Measurements from ENCODE around the gene TNFRSF19.

Gene TNFRSF19

DNA sequence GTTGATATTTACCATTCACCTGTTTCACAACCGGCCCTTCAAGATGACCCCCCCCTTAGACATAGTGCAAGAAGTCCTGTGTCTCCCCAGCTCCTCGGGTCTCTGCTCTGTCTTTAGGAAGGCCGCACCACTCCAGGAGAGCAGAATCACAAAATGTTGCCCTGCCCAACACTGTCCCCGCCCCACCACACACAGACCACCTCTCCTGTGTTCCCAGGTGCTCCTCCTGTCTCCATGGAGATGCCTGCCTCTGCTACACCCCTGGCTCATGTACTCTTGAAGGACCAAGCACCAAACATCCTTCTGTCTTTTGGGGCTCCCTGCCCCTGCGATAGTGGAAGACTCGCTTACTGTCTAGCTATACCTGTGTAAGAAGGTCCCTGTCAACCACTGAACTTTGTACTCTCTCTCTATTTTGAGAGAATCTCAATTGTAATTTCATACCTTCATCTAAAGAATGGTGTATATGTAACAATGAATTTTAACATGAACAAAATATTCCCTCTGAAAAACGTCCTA is 9.6 kb upstream of the TNFRSF19 start:
- Histone ChIP-seq H3K14ac (ENCODE audit: low read length) (no peak overlapping the region), H3K27me3 (ENCODE audit: insufficient read depth, low read length) (no peaks in the 10 kb centered on the region), H2BK12ac (ENCODE audit: low read length) (peak overlapping the region; percentile 63), H2BK5ac (ENCODE audit: low read depth, low read length, poor library complexity) (no peak overlapping the region), H3K4me3 (ENCODE audit: low read depth, low read length) (no peak overlapping the region), H4K8ac (ENCODE audit: low read depth, low read length) (no peak overlapping the region), H3K18ac (ENCODE audit: low read length) (no peak overlapping the region), H4K12ac (ENCODE audit: low read depth, low read length) (no peak overlapping the region), H3K23ac (ENCODE audit: low read length) (no peak overlapping the region), H4K91ac (ENCODE audit: low read depth, low read length) (peak overlapping the region; percentile 1), H3K4me1 (ENCODE audit: control insufficient read depth in 1 of 2, insufficient read depth in 2 of 2, low read length in 2 of 2) (peaks cover 4 to 6% of the 10 kb centered on the region in 2 experiments), H2BK120ac (ENCODE audit: insufficient read depth, low read length, poor library complexity) (no peak overlapping the region), H3K36me3 (ENCODE audit: control insufficient read depth in 1 of 2, insufficient read depth in 2 of 2, low read length in 2 of 2) (no peaks in the 10 kb centered on the region), H3K79me2 (ENCODE audit: control insufficient read depth, insufficient read depth, low read length, poor library complexity) (no peaks in the 10 kb centered on the region), H2AK5ac (ENCODE audit: low read length) (peak overlapping the region; percentile 49), H3K27ac (ENCODE audit: low read depth, low read length) (no peak overlapping the region), H3K4me2 (ENCODE audit: low read length) (no peak overlapping the region), H3K4ac (ENCODE audit: low read depth, low read length) (no peak overlapping the region), H3K9me3 (ENCODE audit: insufficient read depth, low read depth, low read length) (peaks cover 7% of the 10 kb centered on the region), H3K9ac (ENCODE audit: low read length) (no peak overlapping the region), H2AFZ (ENCODE audit: insufficient read depth, low read length, poor library complexity) (no peak overlapping the region), H3K79me1 (ENCODE audit: low read length) (peaks cover 5% of the 10 kb centered on the region)
- DNase-seq: no peak
- WGBS (ENCODE audit: extremely low coverage, insufficient coverage, insufficient read length): no CpG with 5 or more reads among the region's 7 CpGs

DNA sequence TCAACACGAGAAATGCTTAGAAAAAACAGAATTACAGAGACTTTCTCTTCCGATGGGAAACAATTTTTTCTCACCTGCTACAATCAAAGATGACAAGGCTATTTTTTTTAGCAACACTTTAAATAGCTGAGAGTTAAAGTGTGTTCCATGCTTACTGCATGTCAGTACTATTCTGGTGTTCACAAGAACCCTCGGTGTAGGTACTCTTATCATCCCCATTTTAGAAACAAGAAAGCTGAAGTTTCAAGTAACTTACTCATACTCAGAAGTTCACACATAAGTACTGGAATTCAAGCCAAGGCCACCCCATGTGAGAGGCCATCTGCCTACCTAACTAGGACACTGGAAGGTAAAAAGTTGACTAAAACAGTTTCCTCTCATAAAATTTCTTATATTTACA is 9.0 kb upstream of the TNFRSF19 start:
- Histone ChIP-seq H4K91ac (ENCODE audit: low read depth, low read length) (no peak overlapping the region), H3K4me1 (ENCODE audit: control insufficient read depth in 1 of 2, insufficient read depth in 2 of 2, low read length in 2 of 2) (peaks cover 4 to 6% of the 10 kb centered on the region in 2 experiments), H2AK5ac (ENCODE audit: low read length) (no peak overlapping the region), H4K12ac (ENCODE audit: low read depth, low read length) (no peak overlapping the region), H2BK12ac (ENCODE audit: low read length) (no peak overlapping the region), H3K79me1 (ENCODE audit: low read length) (peaks cover 5% of the 10 kb centered on the region), H2BK5ac (ENCODE audit: low read depth, low read length, poor library complexity) (no peak overlapping the region), H3K79me2 (ENCODE audit: control insufficient read depth, insufficient read depth, low read length, poor library complexity) (no peaks in the 10 kb centered on the region), H3K23ac (ENCODE audit: low read length) (no peak overlapping the region), H3K36me3 (ENCODE audit: control insufficient read depth in 1 of 2, insufficient read depth in 2 of 2, low read length in 2 of 2) (no peaks in the 10 kb centered on the region), H3K18ac (ENCODE audit: low read length) (no peak overlapping the region), H3K9me3 (ENCODE audit: insufficient read depth, low read depth, low read length) (peaks cover 7% of the 10 kb centered on the region), H3K4me2 (ENCODE audit: low read length) (no peak overlapping the region), H3K4ac (ENCODE audit: low read depth, low read length) (no peak overlapping the region), H3K4me3 (ENCODE audit: low read depth, low read length) (no peak overlapping the region), H2AFZ (ENCODE audit: insufficient read depth, low read length, poor library complexity) (no peak overlapping the region), H2BK120ac (ENCODE audit: insufficient read depth, low read length, poor library complexity) (no peak overlapping the region), H3K9ac (ENCODE audit: low read length) (no peak overlapping the region), H3K14ac (ENCODE audit: low read length) (no peak overlapping the region), H4K8ac (ENCODE audit: low read depth, low read length) (no peak overlapping the region), H3K27me3 (ENCODE audit: insufficient read depth, low read length) (no peaks in the 10 kb centered on the region), H3K27ac (ENCODE audit: low read depth, low read length) (no peak overlapping the region)
- no CpG with 5 or more reads among the region's 3 CpGs for WGBS (ENCODE audit: extremely low coverage, insufficient coverage, insufficient read length)
- no peak for DNase-seq

DNA sequence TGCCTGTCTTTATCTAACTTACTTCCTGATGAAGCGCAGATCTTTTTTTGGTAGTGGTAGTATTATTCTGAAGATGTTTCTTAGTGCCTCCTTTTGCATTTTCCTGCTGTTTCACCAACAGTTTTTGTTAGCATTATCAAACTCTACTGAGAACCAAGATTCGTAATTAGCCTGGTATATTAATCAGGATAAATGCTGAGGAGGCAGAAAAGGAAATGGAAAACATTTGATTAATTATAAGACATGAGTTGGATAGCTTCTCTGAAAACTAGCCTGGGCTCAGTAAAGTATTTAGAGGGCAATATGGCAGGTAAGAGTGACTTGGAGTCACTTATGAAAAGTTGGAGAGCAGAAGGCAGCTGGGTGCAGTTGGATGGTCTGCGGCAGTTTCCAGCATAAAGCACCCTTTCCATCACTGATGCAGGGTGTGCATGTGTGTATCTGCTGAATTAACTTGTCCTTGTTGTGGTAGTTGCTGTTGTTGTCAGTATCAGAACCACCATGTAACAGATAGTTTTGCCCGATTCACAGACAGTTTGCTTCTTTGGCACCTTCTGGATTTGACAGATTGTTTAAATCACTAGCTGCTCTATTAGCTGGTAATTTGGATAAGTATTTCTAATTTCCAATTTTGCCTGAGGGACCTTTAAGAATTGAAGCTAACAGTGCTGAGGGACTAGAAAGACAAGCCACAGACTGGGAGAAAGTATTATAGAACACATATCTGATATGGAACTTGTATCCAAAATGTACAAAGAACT is 6.9 kb upstream of the TNFRSF19 start:
- Histone ChIP-seq H3K14ac (ENCODE audit: low read length) (no peak overlapping the region), H3K4me2 (ENCODE audit: low read length) (no peak overlapping the region), H2AFZ (ENCODE audit: insufficient read depth, low read length, poor library complexity) (no peak overlapping the region), H3K18ac (ENCODE audit: low read length) (no peak overlapping the region), H3K27me3 (ENCODE audit: insufficient read depth, low read length) (no peaks in the 10 kb centered on the region), H3K9ac (ENCODE audit: low read length) (no peak overlapping the region), H3K4ac (ENCODE audit: low read depth, low read length) (no peak overlapping the region), H3K9me3 (ENCODE audit: insufficient read depth, low read depth, low read length) (peaks cover 3% of the 10 kb centered on the region), H3K36me3 (ENCODE audit: control insufficient read depth in 1 of 2, insufficient read depth in 2 of 2, low read length in 2 of 2) (no peaks in the 10 kb centered on the region), H4K8ac (ENCODE audit: low read depth, low read length) (no peak overlapping the region), H3K27ac (ENCODE audit: low read depth, low read length) (no peak overlapping the region), H3K4me3 (ENCODE audit: low read depth, low read length) (no peak overlapping the region), H2BK5ac (ENCODE audit: low read depth, low read length, poor library complexity) (no peak overlapping the region), H2AK5ac (ENCODE audit: low read length) (no peak overlapping the region), H3K4me1 (ENCODE audit: control insufficient read depth in 1 of 2, insufficient read depth in 2 of 2, low read length in 2 of 2) (peaks cover 6 to 11% of the 10 kb centered on the region in 2 experiments), H3K79me2 (ENCODE audit: control insufficient read depth, insufficient read depth, low read length, poor library complexity) (no peaks in the 10 kb centered on the region), H3K23ac (ENCODE audit: low read length) (no peak overlapping the region), H4K12ac (ENCODE audit: low read depth, low read length) (no peak overlapping the region), H2BK120ac (ENCODE audit: insufficient read depth, low read length, poor library complexity) (no peak overlapping the region), H2BK12ac (ENCODE audit: low read length) (no peak overlapping the region), H3K79me1 (ENCODE audit: low read length) (peaks cover 10% of the 10 kb centered on the region), H4K91ac (ENCODE audit: low read depth, low read length) (no peak overlapping the region)
- DNase-seq: no peak
- no CpG with 5 or more reads among the region's 4 CpGs for WGBS (ENCODE audit: extremely low coverage, insufficient coverage, insufficient read length)

GRCh38 chr13:23567906-23568460 is 2.2 kb upstream of the TNFRSF19 start:
- no peak overlapping the region for H3K4me3 ChIP-seq (ENCODE audit: low read depth, low read length)
- H4K12ac ChIP-seq (ENCODE audit: low read depth, low read length): no peak overlapping the region
- peak overlapping the region; percentile 23 for H4K91ac ChIP-seq (ENCODE audit: low read depth, low read length)
- H3K23ac ChIP-seq (ENCODE audit: low read length): peak overlapping the region; percentile 50
- WGBS (ENCODE audit: extremely low coverage, insufficient coverage, insufficient read length): no CpG with 5 or more reads among the region's 9 CpGs
- H3K27ac ChIP-seq (ENCODE audit: low read depth, low read length): no peak overlapping the region
- H3K79me1 ChIP-seq (ENCODE audit: low read length): peaks cover 10% of the 10 kb centered on the region
- DNase-seq: no peak
- no peak overlapping the region for H2AK5ac ChIP-seq (ENCODE audit: low read length)
- H3K79me2 ChIP-seq (ENCODE audit: control insufficient read depth, insufficient read depth, low read length, poor library complexity): no peaks in the 10 kb centered on the region
- no peak overlapping the region for H3K4me2 ChIP-seq (ENCODE audit: low read length)
- H2AFZ ChIP-seq (ENCODE audit: insufficient read depth, low read length, poor library complexity): no peak overlapping the region
- H2BK12ac ChIP-seq (ENCODE audit: low read length): peak overlapping the region; percentile 21
- H3K14ac ChIP-seq (ENCODE audit: low read length): no peak overlapping the region
- no peak overlapping the region for H3K18ac ChIP-seq (ENCODE audit: low read length)
- peak overlapping the region; percentile 9 for H2BK120ac ChIP-seq (ENCODE audit: insufficient read depth, low read length, poor library complexity)
- peaks cover 2 to 6% of the 10 kb centered on the region in 2 experiments for H3K4me1 ChIP-seq (ENCODE audit: control insufficient read depth in 1 of 2, insufficient read depth in 2 of 2, low read length in 2 of 2)
- H2BK5ac ChIP-seq (ENCODE audit: low read depth, low read length, poor library complexity): peak overlapping the region; percentile 18
- H3K36me3 ChIP-seq (ENCODE audit: control insufficient read depth in 1 of 2, insufficient read depth in 2 of 2, low read length in 2 of 2): no peaks in the 10 kb centered on the region
- H3K27me3 ChIP-seq (ENCODE audit: insufficient read depth, low read length): no peaks in the 10 kb centered on the region
- H3K4ac ChIP-seq (ENCODE audit: low read depth, low read length): no peak overlapping the region
- H3K9ac ChIP-seq (ENCODE audit: low read length): no peak overlapping the region
- H4K8ac ChIP-seq (ENCODE audit: low read depth, low read length): no peak overlapping the region
- H3K9me3 ChIP-seq (ENCODE audit: insufficient read depth, low read depth, low read length): no peaks in the 10 kb centered on the region
